T-helper 2 cell treated with Interferon-gamma antibody and Interleukin-4, amounts not matched to agents 100 ng/mL and 5 ng/mL, for 36 hours (primary cell): ENCODE data around the gene RAPGEF3. TPM values are rescaled to one million over a fixed set of nuclear protein-coding genes. Genes with fewer than 3 reads are reported as not detected.

Experiments
- intact Hi-C: fragments of 100-400 bp; cut with micrococcal nuclease; formaldehyde crosslinking; loops from one replicate; pipeline ENCODE4 v1.15.1; 2023
- total RNA-seq: library from RNA; stranded (reverse); gene quantifications from 2 replicates; pipeline ENCODE4 v1.2.3, GENCODE V29; 2022

RAPGEF3 gene
- total RNA-seq, 1 donor from 2014 or later = 0.20 TPM

DNA sequence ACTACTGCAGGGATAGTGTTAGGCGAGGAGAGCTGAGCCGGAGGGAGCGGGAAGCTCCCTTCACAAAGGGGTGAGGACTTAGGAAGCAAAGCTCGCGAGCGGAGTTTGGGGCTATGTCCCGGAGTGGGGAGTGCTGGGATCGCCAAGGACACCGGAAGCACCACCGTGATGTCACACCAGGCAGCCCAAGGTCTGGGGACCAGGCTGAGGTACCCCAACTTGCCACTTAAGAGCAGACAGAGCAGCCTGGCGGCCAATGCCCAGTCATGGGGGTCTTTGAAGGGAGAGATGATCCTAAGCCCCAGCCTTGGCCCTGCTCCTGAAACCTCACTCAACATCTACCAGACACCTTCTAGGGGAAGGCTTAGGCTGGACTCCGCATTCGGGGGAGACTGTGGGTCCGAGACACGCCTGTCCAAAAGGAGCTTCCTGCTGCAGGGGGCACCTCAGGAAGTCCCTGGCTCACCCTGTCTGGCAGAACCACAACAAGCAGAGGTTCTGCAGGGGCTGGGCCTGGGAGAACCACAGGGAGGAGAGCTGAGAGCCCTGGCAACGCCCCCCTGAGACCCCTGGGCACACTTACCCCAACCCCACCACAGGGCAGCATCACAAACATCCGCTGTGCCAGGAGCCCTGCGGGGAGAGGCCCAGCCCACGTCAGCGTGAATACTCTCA, 32.1 kb upstream of the RAPGEF3 start:
- intact Hi-C loops = no loop called here

DNA sequence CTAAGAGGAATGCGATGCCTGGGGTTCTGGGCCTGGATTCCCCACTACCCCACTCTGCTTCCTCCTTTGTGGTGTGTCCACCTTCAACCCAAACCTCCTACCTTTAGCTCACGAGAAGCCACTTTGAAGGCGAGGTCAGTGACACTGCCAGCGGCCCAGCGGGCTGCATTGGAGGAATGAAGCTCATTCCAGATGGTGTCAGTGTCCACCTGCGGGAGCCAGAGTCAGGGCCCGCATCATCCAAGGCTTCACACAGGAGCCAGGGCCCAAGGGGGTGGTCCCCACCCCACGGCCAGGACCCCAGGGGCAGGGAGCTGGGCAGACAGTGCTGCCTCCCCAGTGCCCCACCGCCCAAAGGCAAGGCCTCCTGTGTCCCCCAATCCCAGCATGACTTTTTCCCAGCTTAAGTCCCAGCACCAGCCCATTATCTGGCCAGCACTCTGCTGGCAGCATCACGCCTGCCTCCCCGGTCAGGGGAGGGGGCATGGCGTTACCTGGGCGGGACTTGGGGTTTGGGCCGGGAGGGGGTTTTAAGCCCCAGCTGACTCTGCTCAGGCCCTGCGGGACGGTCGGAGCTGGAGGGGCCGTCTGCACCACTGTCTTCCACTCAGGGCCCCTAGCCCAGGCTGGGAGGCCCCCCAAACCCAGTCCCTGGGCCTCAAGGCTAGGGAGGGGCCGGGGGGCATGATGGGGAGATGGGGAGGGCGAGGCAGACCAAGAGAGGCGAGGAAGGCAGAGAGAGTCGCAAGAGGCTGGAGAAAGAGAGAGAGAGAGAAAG, 31.2 kb upstream of the RAPGEF3 start:
- intact Hi-C loops = no loop called here

DNA sequence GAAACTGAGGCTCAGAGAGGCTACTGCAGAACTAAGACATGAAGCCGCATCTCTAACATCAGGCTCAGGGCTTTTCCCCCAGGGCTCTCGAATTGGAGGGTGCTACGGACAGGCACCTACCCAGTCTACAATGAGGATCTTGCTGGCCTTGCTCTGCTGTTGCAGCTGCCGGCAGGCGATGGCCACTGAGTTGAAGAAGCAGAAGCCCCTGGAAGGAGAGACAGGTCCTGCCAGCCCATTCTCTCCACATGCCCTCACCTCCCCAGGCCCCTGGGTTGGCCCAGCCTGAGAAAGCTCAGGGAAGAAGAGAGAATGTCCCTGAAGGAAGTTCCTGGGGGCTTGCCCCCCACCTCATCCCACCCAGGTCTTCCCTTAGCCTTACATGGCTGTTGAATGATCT, 30.5 kb upstream of the RAPGEF3 start:
- intact Hi-C loops = no loop called here

DNA sequence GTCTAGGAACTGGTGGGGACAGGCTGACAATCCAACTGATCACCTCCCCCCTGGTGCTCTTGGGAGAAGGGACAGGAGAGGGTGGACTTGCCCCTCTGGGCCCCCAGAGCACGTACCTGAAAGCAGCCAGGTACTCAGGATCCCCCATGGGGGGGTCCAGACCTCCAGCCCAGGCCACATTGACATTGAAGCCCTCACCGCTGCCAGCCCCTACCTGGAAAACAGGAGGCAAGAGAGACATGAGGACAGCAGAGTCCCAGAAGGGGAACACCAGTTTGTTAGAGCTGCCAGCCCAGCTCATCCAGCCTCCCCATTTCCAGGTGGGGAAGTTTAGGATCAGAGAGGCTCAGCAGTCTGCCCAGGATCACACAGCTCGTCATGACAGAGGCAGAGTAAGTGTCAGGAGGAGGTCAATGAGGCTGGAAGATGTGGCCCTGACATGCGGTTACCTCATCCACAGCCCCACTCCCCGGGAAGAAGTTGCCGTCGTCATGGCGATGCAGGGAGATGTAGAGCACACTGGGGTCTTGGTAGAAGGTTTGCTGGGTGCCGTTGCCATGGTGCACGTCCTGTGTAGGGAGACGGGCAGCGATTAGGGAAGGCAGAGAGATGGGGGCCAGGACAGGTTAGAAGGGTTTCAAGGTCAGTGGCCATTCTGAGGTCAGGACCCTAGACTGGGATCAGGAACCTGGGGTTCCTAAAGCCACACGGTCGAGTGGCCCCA, 29.1 kb upstream of the RAPGEF3 start:
- intact Hi-C loops = no loop called here

DNA sequence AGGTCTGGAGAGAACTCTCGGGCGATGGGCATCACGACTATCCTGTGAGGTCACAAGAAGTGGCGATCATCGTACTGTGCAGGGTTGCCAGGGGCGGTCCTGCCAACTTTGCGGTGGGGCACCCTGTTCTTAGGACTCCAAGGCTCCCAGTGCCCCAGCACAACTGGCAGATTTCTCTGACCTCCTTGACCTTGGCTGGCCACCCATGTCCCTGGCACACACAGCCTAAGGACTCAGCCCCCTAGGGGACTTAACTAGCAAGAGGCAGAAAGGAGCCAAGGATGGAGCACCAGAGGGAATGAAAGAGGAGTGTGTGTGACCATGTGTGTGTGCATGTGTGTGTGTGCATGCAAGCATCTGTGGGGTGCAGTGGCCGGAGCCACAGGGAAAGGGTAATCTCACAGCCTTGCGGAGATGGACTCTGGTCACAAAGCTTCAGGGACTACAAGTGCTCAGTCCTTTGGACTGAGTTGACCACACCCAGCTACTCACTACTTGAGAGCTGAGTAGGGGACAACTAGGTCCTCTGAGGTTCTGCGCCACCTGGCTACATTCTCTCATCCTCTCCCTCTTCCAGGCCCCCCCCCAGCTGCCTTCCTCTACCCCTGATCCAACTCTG, 28.1 kb upstream of the RAPGEF3 start:
- intact Hi-C loops = no loop called here

DNA sequence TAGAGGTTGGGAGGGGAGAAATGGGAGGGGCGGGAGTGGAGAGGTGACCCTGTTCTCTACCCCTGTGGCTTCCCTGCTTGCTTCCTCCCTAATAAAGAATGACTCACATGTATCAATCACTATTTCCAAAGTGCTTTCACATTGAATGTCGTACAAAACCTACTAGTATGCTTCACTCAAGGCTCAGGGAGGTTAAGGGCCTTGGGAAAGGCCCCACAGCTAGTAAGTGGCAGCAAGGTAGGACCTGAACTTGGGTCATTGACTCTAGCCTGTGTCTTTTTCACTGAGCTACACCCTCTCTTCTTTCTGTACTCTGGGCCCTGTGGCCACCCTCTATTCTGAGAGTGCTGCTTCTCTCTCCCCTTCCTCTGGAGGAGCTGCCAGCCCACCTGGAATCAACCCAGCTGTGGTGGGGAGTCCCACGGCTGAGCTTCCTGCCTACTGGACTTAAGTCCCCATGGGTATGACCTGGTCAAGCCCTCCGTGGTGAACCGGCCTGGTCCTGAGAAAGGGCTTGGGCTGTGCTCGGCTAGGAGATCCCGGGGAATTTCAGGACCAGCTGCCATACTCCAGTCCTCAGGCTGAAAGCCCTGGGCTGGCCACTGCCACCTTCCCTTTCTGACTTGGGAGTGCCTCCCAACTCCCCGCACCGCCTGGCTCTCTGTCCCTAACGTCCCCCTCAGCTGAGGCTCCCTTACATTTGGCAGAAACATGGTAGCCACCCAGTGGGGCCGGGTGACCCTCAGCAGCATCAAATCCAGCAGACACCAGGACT, 27.4 kb upstream of the RAPGEF3 start:
- intact Hi-C loops = no loop called here

DNA sequence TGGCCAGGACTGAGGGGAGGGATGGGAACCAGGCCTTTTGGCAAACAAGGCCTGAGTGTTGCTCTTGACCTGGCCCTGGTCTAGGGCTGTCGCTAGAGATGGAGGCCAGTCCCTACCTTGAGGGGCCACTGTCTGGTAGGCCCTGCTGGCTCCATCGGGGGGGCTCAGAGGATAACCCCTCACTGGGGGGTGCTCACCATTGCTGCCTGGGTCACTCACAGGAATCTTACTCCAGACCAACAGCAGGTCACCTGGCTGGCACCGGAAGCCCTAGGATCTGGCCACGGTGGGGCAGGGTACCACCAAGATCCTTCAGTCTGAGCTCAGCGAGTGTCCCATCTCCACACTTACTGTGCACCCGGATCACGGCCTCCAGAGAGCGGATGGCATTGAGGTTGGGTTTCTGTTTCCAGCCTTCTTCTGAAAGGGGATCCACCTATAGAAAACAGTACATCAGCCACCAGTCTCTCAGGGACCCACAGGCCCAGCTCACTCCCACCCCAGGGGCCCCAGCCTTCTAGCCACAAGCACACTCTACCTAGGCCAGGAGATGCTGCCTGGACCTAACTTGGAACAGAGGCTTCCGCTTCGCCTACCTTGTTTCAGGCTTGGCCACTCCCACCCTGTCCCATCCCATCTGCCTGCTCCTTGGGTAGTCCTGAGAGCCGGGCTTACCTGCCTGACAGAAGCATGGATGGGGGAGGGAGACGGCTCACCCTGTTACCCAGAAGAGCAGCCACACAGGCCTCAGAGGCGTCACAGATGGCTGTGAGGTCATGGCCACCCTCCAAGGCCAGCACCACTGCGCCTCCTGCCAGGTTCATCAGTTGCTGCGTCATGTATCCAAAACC, 26.6 kb upstream of the RAPGEF3 start:
- intact Hi-C loops = no loop called here

DNA sequence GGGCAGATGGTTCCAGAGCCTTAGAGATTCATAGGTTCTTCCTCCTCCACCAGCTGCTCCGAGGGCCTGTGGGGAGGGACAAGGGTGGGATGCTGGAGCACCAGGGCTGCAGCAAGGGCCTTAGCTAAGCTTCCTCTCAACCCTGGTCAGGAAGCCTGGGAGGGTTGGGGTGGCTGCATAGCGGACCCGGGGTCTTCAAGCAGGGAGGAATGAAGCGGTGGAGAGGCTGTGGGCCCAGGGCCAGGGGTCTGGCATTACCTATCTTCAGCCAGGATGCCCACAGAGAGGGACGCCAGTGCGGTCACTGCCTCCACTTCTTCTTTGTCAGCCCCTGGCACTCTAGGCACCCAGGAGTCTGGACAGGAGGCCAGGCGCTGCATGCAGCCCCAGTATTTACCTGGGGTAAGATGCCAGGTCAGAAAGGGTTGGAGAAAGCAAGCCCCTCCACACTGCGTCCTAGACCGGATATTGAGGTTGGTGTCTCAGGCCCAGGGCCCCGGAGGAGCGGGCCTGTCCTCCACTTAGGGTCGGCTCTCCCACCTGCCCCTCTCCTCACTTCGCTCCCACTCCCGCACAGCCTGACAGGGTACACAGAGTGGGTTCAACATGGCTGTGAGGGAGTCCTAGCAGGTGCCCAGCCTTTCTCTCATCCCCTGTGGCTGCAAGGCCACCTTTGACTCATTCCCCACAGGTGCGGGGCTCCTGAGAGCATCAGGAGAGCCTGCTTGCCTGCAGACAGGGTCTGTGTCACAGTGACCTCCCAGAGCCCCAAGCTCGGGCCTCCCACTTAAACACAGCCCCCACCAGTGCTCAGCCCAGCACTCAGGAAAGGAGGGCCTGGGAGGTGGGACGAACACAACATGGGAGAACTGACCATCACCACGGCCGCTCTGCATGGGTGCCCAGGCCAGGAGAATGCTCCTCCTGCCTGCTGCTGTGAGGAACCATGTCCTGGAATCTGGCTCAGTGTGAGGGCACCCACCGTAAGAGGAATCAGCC, 25.4 kb upstream of the RAPGEF3 start:
- intact Hi-C loops = no loop called here

DNA sequence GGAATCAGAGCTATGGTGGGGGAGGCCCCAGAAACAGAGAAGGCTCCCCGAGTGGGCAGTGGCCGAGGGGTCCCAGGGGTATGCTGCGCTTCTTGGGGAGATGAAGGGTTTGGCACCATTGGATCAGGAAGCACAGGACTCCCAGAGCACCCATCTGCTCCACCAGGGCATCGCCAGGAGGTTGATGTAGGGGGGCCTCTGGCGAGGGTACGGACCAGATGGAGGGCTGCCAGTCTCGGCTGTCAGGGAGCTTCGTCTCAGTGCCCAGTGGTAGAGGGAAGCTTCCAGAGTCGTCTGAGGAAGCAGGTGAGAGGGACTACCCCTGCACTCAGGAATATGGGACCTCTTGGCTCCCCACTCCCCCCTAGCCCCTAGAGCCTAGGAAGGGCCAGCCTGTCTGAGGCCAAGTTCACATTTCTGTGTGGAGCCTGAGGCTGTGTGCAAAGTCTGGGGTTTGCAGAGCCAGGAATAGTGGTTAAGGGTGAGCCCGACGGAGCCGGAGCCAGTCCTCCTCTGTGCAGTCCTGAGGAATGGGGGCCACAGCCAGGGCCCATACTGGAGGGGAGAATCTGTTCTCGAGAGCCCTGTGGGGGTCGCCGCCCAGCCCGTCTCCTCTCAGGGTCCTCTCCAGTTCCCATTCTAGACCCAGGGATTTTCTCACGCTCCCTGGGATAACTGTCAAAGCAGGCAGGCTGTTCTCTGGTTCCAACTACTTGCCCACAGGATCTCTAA, 24.5 kb upstream of the RAPGEF3 start:
- intact Hi-C loops = no loop called here

DNA sequence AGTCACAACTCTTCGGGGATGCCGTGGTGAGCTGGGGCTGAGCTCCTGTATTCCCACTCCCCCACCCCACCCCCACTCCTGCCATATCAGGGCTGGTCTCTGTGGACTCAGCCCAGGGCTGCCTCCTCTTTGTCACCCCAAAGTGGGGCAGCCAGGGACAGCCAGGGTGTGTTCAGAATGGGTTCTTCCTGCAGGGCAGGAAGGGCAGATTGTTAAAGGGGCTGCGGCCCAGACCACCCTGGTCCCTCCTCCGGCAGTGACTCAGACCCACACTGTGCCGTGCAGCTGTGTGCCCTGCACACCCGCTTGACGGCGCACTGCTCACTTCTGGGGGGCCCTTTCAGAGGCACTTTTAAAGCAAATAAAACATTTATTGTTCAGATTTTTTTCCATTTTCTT, 23.7 kb upstream of the RAPGEF3 start:
- intact Hi-C loops = no loop called here

DNA sequence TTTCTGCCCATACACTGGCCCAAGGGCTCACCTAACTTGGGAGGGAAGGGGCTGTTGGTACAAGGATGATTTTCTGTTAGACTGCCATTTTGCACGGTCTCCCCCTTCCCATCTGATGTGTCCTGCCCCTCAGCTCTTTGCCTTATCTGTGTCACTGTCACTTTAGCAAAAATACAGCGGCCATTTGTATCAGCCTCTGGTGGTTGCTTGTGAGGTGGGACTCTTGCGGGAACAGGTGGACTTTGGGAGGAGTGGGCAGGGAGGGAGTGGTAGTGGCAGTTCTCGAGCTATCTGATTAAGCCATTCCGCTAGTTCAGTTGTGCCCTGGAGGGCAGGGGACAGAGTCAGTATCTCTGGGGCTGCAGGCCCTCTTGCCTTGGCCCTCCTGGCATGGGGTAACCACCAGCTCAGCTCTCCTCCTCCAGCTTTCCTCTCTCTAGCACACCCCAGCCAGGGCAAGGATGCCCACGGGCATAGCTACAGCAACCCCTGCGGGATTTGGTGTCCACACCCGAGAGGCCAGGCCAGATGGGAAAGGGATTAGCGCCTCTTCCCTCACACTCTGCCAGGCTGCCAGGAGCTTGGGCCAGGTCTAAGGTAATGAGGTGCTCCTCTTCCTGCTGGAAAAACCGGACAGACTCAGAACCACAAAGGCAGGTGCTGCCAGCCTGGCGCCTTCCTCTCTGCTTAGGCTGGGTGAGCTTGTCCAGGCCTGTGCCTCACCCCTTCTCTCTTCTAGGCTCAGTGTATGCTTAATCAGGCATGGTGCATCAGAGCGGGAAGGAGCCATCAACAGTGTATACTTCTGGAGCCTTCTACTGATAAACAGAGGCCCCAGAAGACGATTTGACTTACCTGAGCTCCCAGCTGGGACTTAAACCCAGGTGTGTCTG, 23.0 kb upstream of the RAPGEF3 start:
- intact Hi-C loops = no loop called here

DNA sequence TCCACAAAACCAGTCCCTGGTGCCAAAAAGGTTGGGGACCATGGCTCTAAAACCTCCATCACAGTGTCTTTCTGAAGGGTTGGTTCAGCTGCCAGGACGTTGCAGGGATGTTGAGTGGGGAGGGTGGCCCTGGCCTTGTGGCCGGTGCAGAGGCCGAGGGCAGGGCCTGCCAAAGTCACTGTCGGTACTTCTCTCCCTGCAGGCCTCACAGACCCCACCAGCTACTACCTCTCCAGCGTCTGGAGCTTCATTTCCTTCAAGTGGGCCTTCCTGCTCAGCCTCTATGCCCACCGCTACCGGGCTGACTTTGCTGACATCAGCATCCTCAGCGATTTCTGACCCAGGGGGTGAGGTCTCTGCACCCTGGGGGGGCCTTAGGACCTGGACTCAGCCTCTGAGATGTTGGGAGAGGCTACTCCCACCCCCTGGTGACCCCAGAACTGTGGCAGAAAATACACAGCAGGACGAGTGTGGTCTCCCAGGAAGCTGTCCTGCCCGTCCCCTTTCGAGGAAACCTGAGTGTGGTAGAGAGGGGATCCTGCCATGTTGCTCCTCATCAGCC, 21.3 kb upstream of the RAPGEF3 start:
- intact Hi-C loops = loop anchor here (1.0 to 2.0 kb wide), 5 partner anchors 21 to 65 kb away; partner anchors contain the start of gene RAPGEF3

DNA sequence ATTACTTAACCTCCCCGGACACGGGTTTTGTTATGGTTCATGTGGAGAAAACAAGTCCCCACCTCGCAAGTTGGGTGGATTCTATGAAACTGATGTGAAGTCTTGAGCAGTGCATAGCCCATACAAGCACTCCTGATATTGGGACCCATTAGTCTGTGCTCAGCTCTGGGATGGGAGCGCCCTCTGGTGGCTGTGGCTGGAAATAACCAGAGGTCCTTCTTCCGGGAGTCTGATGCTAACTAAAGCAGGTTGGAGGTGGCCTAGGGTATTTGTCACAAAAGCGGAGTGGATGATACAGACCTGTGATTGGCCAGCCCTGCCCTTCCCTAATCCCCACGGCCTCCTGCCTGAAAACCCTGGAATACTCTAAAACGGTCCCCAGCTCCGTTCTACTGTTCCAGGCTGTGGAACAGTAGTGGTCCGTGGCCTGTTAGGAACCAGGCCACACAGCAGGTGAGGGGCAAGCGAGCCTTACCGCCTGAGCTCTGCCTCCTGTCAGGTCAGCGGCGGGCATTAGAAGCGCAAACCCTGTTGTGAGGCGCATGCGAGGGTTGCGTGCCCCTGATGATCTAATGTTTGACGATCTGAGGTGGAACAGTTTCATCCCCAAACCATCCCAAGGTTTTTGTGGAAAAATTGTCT, 20.7 kb upstream of the RAPGEF3 start:
- intact Hi-C loops = loop anchor here (1.0 to 2.0 kb wide), 5 partner anchors 21 to 64 kb away; partner anchors contain the start of gene RAPGEF3

DNA sequence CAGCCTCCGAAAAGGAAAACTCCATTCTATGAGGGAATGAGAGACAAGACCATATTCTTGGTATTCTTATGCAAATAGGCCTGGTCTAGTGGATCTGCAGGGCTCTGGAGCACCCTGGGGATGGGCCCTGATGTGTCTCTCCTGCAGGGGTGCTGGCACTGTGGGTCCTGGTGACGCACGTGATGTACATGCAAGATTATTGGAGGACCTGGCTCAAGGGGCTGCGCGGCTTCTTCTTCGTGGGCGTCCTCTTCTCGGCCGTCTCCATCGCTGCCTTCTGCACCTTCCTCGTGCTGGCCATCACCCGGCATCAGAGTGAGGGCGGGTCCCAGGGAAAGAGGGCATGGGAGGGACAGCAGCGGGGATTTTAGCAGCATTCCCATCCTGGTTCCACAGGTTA, 20.2 kb upstream of the RAPGEF3 start:
- intact Hi-C loops = loop anchor here (1.0 to 2.0 kb wide), 5 partner anchors 20 to 64 kb away; partner anchors contain the start of gene RAPGEF3

DNA sequence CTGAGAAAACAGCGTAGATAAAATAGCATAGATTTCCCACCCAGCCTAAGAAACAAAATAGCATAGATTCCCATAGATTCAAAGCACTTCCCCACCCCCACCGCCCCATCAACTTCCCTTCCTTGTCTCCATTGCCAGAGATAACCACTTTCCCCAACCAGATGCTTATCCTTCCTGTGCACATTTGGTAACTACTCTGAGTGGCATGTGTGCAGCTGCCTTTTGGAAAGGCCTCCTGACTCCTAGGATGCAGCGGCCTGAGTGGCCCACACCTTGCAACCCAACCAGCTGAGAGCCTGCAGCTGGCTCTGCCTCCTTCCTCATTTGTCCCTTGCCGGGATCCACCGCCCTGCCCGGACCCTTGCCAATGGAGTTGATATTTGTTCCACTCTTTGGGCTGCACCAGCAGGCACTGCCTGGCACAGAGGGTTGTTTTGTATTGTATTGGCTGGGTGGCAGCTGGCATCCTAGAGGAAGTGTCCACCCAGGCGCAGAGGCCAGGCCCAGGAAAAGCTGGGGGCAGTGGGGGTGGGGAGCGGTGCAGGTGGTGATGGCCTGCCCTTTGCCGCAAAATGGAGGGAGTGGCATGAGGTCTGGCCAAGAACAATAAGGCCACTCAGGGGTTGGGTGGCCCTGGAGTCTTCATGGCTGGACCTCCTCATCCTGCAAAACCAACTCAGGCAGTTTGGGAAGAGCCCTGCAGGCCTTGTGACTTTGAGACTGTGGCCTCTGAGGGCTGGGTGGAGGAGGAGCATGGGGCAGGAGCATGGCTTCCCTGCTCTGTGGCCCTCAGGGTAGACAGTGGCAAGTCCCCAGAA, 19.3 kb upstream of the RAPGEF3 start:
- intact Hi-C loops = loop anchor here (2.0 kb wide), 2 partner anchors 19 to 31 kb away; partner anchors contain the start of gene RAPGEF3
